8988T (cell line): ENCODE data around the gene MACROD2.

Experiments
- DNase-seq: peaks from one replicate; pipeline ENCODE4 v3.0.0; 2011

The MACROD2 gene

GRCh38 chr20:16027686-16028085 lies 2032.4 kb downstream of the MACROD2 start:
- DNase-seq = no peak

- DNase-seq = no peak
These were observed 2033.6 kb downstream of the MACROD2 start for GRCh38 chr20:16028923-16029322.

- no peak for DNase-seq
These were observed 2034.9 kb downstream of the MACROD2 start for GRCh38 chr20:16030253-16030652.

GRCh38 chr20:16035576-16035975 lies 2040.3 kb downstream of the MACROD2 start:
- DNase-seq = no peak

GRCh38 chr20:16036331-16036730 lies 2041.0 kb downstream of the MACROD2 start:
- no peak for DNase-seq

GRCh38 chr20:16040742-16041141 lies 2045.4 kb downstream of the MACROD2 start:
- DNase-seq = no peak

GRCh38 chr20:16042731-16043130 lies 2047.4 kb downstream of the MACROD2 start:
- DNase-seq = no peak

- DNase-seq = no peak
These were observed 2048.6 kb downstream of the MACROD2 start for GRCh38 chr20:16043931-16044330.

- DNase-seq = no peak
These were observed 2053.6 kb downstream of the MACROD2 start for GRCh38 chr20:16048876-16049275.

- DNase-seq = no peak
These were observed 2054.3 kb downstream of the MACROD2 start for GRCh38 chr20:16049529-16050093.

GRCh38 chr20:16050366-16050765 lies 2055.1 kb downstream of the MACROD2 start:
- DNase-seq = no peak

- DNase-seq = no peak
These were observed 2056.7 kb downstream of the MACROD2 start for GRCh38 chr20:16051968-16052367.

GRCh38 chr20:16052456-16052855 lies 2057.1 kb downstream of the MACROD2 start:
- no peak for DNase-seq

- DNase-seq = no peak
These were observed 2059.7 kb downstream of the MACROD2 start for GRCh38 chr20:16054985-16055384.

- no peak for DNase-seq
These were observed 2062.3 kb downstream of the MACROD2 start for GRCh38 chr20:16057651-16058050.

GRCh38 chr20:16058268-16058667 lies 2063.0 kb downstream of the MACROD2 start:
- no peak for DNase-seq

GRCh38 chr20:16059841-16060240 lies 2064.5 kb downstream of the MACROD2 start:
- DNase-seq = no peak

- no peak for DNase-seq
These were observed 2066.0 kb downstream of the MACROD2 start for GRCh38 chr20:16061351-16061750.

GRCh38 chr20:16062661-16063581 lies 2067.6 kb downstream of the MACROD2 start:
- DNase-seq = no peak

- DNase-seq = no peak
These were observed 2068.6 kb downstream of the MACROD2 start for GRCh38 chr20:16063881-16064280.

GRCh38 chr20:16064989-16065707 lies 2069.8 kb downstream of the MACROD2 start:
- DNase-seq = no peak

- no peak for DNase-seq
These were observed 2071.3 kb downstream of the MACROD2 start for GRCh38 chr20:16066571-16066970.

GRCh38 chr20:16069389-16070010 lies 2074.2 kb downstream of the MACROD2 start:
- no peak for DNase-seq
